GM19240 (cell line): ENCODE results near the gene RNF13.
"Not testable (repeated sequence)": the region's sequence is repeated elsewhere in the genome, so short reads cannot be mapped to it uniquely, and the experiment has no call there.

Source experiments
- DNase-seq: peaks from one replicate; pipeline ENCODE4 v3.0.0; 2011; ENCODE audit warnings: low spot score; ENCODE audit not compliant: insufficient read length

Gene RNF13

GRCh38 chr3:149895339-149895738 is 82.3 kb downstream of the RNF13 start:
- DNase-seq, result no peak

DNA sequence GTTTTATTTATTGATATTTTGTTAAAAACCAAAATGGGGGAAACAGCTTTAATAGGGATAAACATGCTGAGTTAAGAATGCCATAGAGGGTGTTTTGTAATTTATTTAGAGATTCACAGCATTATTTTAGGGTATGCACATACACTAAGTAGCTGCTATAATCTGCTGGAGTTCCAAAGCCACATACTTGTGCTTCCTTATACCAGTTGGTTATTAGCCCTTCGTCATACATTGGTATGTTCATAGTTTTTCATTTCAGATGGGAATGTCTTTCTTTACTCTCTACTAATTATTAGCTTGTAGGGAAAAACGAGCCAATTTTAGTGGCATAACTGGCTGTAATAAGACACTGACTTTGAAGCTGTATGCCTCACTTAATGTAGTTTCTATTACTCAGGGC is 82.8 kb downstream of the RNF13 start:
- no peak for DNase-seq

- DNase-seq, result no peak
These were observed 85.8 kb downstream of the RNF13 start for GRCh38 chr3:149898771-149899170.

DNA sequence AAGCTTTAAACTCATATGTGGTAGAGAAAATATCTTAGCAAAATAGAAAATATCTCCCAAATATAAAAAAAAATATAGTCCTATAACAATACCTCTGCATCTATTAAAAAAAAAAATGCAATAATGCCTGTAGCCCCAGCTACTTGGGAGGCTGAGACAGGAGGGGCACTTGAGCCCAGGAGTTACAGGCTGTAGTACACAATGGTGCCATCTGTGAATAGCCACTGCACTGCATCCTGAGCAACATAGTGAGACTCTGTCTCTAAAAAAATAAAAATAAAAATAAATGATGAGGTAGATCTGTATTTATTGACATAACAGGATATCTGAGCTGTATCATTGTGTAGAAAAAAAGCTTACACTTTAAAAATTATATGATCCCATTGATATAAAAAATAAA is 87.3 kb downstream of the RNF13 start:
- no peak for DNase-seq

DNA sequence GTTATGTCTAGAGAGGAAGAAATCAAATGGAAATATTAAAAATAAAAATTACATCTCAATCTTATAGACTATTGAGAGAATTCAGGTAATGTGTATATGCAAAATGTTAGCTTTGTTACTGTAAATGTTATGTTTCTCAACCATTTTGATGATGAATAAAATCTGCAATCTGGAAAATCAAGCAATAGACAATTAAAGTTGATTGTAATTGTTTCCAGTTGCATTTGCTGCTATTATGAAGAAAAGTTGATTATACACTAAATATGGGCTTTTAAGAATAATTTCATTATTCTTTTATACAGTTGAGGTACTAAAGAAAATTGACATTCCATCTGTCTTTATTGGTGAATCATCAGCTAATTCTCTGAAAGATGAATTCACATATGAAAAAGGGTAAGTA is 88.8 kb downstream of the RNF13 start:
- DNase-seq, result no peak

GRCh38 chr3:149902498-149903139 is 89.6 kb downstream of the RNF13 start:
- DNase-seq, result no peak

- no peak for DNase-seq
These were observed 93.0 kb downstream of the RNF13 start for GRCh38 chr3:149906036-149906435.

GRCh38 chr3:149908424-149908957 is 95.5 kb downstream of the RNF13 start:
- no peak for DNase-seq

- no peak for DNase-seq
These were observed 96.9 kb downstream of the RNF13 start for GRCh38 chr3:149909923-149910322.

DNA sequence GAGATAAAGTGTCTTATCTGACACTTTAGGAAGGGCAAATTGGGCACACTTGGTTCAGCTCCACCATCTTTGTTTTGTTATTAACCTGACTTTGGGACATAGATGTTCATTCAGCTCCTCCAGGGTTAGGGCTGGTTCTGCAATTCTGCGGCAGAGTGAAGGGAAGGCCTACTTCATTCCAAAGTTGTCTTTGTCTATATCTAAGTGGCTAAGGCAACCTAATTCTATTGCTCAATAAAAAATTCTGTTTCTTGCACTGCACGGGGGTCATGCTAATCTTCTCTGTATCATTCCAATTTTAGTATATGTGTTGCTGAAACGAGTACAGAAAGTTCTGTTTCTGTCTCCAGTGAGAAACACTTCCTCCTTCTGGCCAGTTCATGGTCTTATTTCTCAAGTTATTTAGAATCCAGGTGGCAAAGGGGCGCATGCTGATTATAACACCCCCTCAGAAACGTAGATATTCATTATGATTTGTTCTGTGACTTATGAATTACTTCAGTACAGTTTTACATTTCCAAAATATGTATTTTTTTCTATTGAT is 104.2 kb downstream of the RNF13 start:
- DNase-seq, result no peak

GRCh38 chr3:149919509-149919908 is 106.5 kb downstream of the RNF13 start:
- no peak for DNase-seq

- DNase-seq, result no peak
These were observed 107.1 kb downstream of the RNF13 start for GRCh38 chr3:149920119-149920518.

GRCh38 chr3:149933008-149933407 is 120.0 kb downstream of the RNF13 start:
- no peak for DNase-seq

- DNase-seq, result no peak
These were observed 120.8 kb downstream of the RNF13 start for GRCh38 chr3:149933858-149934257.

DNA sequence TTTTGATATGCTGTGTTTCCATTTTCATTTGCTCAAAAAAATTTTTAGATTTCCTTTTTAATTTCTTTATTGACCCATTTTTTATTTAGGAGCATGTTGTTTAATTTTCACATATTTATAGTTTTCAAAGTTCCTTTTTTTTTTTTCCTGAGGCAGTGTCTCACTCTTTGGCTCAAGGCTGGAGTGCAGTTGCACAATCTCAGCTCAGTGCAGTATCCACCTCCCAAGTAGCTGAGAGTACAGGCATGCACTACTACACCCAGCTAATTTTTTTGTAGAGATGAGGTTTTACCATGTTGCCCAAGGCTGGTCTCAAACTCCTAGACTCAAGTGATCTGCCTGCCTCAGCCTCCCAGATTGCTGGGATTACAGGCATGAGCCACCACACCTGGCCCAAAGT is 121.5 kb downstream of the RNF13 start:
- DNase-seq, result no peak

DNA sequence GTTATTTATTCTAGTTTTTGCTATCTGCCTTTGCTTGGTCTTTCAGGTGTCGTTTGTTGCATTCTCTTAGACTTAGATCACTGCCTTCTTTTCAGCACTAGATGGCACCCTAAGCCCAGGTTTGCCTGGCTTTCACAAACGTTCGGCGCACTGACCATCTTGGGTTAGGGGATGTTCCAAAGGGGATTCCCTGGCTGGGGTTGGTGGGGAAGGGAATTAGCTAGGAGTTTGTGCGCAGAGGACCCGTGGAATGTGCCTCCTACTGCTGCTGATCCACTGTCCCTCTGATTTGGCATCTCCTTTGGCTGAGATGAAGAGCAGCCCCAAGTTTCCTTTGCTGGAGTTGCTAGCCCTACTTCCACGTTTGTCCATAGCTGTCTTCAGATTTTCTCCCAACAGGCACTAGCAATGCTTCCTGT is 123.8 kb downstream of the RNF13 start:
- DNase-seq, result peak; percentile 5

- not testable (repeated sequence) for DNase-seq
These were observed 125.5 kb downstream of the RNF13 start for GRCh38 chr3:149938392-149939055.

GRCh38 chr3:149941186-149941585 is 128.2 kb downstream of the RNF13 start:
- DNase-seq, result no peak

DNA sequence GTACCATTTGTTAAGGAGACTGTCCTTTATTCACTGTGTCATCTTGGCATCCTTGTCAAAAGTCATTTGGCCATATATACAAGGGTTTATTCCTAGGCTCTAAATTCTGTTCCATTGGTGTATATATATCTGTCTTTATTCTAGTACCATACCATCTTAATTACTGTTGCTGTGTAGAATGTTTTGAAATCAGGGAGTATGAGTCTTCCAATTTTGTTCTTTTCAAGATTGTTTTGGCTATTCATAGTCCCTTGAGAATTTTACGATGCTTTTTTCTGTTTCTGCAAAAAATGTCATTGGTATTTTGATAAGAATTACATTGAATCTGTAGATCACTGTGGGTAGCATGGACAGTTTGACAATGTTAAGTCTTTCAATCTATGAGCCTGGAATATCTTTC is 128.9 kb downstream of the RNF13 start:
- no peak for DNase-seq

DNA sequence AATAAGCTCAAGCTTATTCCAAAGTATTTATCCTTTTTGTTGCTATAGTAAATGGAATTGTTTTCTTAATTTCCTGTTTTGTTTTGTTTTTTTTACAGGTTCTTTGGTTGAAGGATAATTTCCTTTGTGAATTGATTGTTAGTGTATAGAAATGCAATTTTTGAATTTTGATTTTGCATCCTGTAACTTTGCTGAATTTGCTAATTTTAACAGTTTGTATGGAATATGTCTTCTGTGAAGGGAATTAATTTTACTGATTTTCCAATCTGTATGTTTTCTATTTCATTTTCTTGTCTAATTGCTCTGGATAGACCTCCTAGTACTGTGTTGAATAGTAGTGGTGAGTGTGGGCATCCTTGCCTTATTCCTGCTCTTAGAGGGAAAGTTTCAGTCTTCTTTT is 129.4 kb downstream of the RNF13 start:
- DNase-seq, result no peak

- not testable (repeated sequence) for DNase-seq
These were observed 131.0 kb downstream of the RNF13 start for GRCh38 chr3:149943966-149944365.

DNA sequence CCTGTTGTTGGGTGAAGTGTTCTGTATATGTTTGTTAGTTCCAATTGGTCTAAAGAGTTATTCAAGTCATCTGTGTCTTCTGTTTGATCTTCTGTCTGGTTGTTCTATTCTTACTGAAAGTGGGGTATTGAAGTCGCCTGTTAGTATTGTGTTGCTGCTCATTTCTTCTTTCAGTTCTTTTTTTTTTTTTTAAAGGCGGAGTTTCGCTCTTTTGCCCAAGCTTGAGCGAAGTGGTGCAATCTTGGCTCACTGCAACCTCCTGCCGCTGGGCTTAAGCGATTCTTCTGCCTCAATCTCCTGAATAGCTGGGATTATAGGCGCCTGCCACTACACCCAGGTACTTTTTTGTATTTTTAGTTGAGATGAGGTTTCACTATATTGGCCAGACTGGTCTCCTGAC is 134.2 kb downstream of the RNF13 start:
- no peak for DNase-seq

GRCh38 chr3:149949181-149949580 is 136.2 kb downstream of the RNF13 start:
- no peak for DNase-seq
